CD4-positive, alpha-beta T cell treated with Interleukin-17A for 1 hour (primary cell): ENCODE measurements around the gene C11orf21.
A peak's percentile ranks its signal among the peaks of the same experiment; 100 is the strongest.
"Not testable (repeated sequence)": the region's sequence is repeated elsewhere in the genome, so short reads cannot be mapped to it uniquely, and the experiment has no call there.

Experiments used
- DNase-seq: peaks from one replicate; pipeline ENCODE4 v3.0.0-alpha.2; 2020

Gene C11orf21

GRCh38 chr11:2295971-2296912 lies 5.5 kb downstream of the C11orf21 start:
- DNase-seq: no peak

- DNase-seq: no peak
Observed at GRCh38 chr11:2294926-2295290, 6.8 kb downstream of the C11orf21 start.

- DNase-seq: no peak
Observed at GRCh38 chr11:2293984-2294925, 7.5 kb downstream of the C11orf21 start.

- DNase-seq: no peak
Observed at GRCh38 chr11:2293531-2293971, 8.2 kb downstream of the C11orf21 start.

GRCh38 chr11:2290351-2290841 lies 11.3 kb downstream of the C11orf21 start:
- no peak for DNase-seq

GRCh38 chr11:2289859-2290258 lies 11.9 kb downstream of the C11orf21 start:
- no peak for DNase-seq

- no peak for DNase-seq
Observed at GRCh38 chr11:2289350-2289749, 12.4 kb downstream of the C11orf21 start.

GRCh38 chr11:2287091-2287490 lies 14.6 kb downstream of the C11orf21 start:
- no peak for DNase-seq

GRCh38 chr11:2286350-2286749 lies 15.4 kb downstream of the C11orf21 start:
- DNase-seq: not testable (repeated sequence)

GRCh38 chr11:2280208-2280607 lies 21.5 kb downstream of the C11orf21 start:
- no peak for DNase-seq

GRCh38 chr11:2277933-2278523 lies 23.7 kb downstream of the C11orf21 start:
- DNase-seq: no peak

- no peak for DNase-seq
Observed at GRCh38 chr11:2277008-2277346, 24.7 kb downstream of the C11orf21 start.

GRCh38 chr11:2276280-2277007 lies 25.3 kb downstream of the C11orf21 start:
- DNase-seq: no peak

GRCh38 chr11:2275334-2276279 lies 26.1 kb downstream of the C11orf21 start:
- DNase-seq: no peak

GRCh38 chr11:2273771-2274170 lies 27.9 kb downstream of the C11orf21 start:
- no peak for DNase-seq

GRCh38 chr11:2273311-2273710 lies 28.4 kb downstream of the C11orf21 start:
- no peak for DNase-seq

- DNase-seq: no peak
Observed at GRCh38 chr11:2272946-2273280, 28.8 kb downstream of the C11orf21 start.

GRCh38 chr11:2272228-2272945 lies 29.3 kb downstream of the C11orf21 start:
- DNase-seq: no peak

GRCh38 chr11:2271327-2272227 lies 30.1 kb downstream of the C11orf21 start:
- no peak for DNase-seq

GRCh38 chr11:2271077-2271326 lies 30.7 kb downstream of the C11orf21 start:
- DNase-seq: peak; percentile 63
